Mesothelial cell of epicardium (in vitro differentiated cells): ENCODE measurements around the gene RIMS4. TPM values are rescaled to one million over a fixed set of nuclear protein-coding genes. Genes with fewer than 3 reads are reported as not detected.

ENCODE experiments used
- DNase-seq, 2 experiments: peaks; one replicate each; pipeline ENCODE4 v3.0.0; 2021; ENCODE audit warnings: low spot score in 2 of 2; ENCODE audit not compliant: unreplicated experiment in 2 of 2
- H3K27ac Mint-ChIP-seq: 2 replicates; pipeline ENCODE4 v1.8.0; 2021; ENCODE audit warnings: mixed read lengths
- H3K27me3 Mint-ChIP-seq: 2 replicates; pipeline ENCODE4 v1.8.0; 2021; ENCODE audit warnings: low read depth, mixed read lengths
- H3K36me3 Mint-ChIP-seq: 2 replicates; pipeline ENCODE4 v1.8.0; 2021; ENCODE audit warnings: mixed read lengths
- H3K4me1 Mint-ChIP-seq: 2 replicates; pipeline ENCODE4 v1.8.0; 2021; ENCODE audit warnings: mixed read lengths
- H3K4me3 Mint-ChIP-seq: 2 replicates; pipeline ENCODE4 v1.8.0; 2021; ENCODE audit warnings: mild to moderate bottlenecking, moderate library complexity, mixed read lengths
- H3K9me3 Mint-ChIP-seq: 2 replicates; pipeline ENCODE4 v1.8.0; 2021; ENCODE audit warnings: mixed read lengths
- total RNA-seq: library from RNA; stranded (reverse); gene quantifications from 3 replicates; pipeline ENCODE4 v1.2.1, GENCODE V29; 2021
- TF ChIP-seq, protein P1 (sequence below): fragments of 200-600 bp; sonication (generic); IDR thresholded peaks from one replicate; pipeline ENCODE4 v1.5.0; 2021; ENCODE audit warnings: antibody characterized with exemption; ENCODE audit not compliant: unreplicated experiment

The RIMS4 gene
- total RNA-seq, 1 donor from 2014 or later = 1.6 TPM

DNA sequence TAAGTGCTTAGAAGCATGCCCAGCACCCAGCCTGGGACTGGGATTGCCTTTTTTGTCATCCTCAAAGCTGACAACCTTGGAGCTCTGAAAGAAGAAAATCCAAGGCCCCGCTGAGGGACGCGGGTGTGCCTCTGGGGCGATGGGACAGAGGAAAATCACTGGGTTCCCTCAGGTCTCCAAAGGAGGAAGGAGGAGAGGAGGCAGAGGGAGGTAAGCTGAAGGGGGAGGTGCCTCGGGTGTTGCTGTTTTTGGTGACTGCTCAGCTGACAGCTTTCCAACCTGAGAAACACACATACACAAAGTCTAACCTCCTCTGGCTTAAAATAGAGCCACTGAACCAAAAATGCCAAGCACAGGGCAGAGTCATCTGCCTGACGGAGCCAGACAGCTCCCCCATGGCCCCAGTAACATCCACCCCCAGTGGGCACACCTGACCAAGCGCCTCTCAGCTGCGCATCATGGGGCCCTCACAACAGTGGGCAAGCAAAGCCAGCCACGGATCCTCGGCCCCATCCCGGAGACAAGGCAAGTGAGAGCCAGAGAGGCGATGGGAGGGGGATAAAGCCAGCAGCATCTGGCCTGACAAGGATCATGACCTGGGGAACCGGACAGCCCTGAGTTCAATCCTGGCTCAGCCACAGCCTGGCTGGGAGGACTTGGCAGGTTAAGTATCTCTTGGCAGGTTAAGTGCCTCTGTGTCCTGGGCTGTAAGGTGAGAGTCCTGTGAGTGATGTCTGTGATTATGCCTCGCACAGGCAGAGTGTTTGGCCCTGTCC lies 67.9 kb downstream of the RIMS4 start:
- Mint-ChIP-seq H3K36me3 (no peaks in the 10 kb centered on the region), H3K4me3 (no peak overlapping the region), H3K4me1 (peaks cover 6% of the 10 kb centered on the region), H3K27me3 (peaks cover 50% of the 10 kb centered on the region), H3K9me3 (no peaks in the 10 kb centered on the region), H3K27ac (no peak overlapping the region)
- TF ChIP-seq, protein P1, sequence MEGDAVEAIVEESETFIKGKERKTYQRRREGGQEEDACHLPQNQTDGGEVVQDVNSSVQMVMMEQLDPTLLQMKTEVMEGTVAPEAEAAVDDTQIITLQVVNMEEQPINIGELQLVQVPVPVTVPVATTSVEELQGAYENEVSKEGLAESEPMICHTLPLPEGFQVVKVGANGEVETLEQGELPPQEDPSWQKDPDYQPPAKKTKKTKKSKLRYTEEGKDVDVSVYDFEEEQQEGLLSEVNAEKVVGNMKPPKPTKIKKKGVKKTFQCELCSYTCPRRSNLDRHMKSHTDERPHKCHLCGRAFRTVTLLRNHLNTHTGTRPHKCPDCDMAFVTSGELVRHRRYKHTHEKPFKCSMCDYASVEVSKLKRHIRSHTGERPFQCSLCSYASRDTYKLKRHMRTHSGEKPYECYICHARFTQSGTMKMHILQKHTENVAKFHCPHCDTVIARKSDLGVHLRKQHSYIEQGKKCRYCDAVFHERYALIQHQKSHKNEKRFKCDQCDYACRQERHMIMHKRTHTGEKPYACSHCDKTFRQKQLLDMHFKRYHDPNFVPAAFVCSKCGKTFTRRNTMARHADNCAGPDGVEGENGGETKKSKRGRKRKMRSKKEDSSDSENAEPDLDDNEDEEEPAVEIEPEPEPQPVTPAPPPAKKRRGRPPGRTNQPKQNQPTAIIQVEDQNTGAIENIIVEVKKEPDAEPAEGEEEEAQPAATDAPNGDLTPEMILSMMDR = no peak
- DNase-seq = no peak

DNA sequence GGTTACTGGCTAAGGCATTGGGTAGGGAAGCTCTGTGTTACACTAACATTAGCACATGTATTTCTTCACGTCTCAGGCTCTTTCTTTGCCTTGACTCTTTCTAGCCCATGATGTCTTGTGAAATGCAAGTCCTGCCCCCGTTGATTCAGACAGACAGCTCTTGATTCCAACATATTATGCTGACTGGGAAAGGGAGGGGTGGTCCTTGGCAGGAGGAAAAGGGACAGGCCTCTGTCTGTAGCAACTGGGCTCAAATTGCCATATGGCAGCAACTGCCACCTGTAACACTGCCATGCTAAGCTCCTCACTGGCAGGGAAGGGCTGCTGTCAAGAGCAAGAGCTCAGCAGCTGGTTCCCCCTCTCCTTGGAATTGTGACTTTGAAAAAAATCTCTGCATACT lies 70.4 kb downstream of the RIMS4 start:
- H3K4me1 Mint-ChIP-seq = peaks cover 9% of the 10 kb centered on the region
- H3K9me3 Mint-ChIP-seq = peaks cover 9% of the 10 kb centered on the region
- no peak overlapping the region for H3K27ac Mint-ChIP-seq
- no peak for DNase-seq
- H3K27me3 Mint-ChIP-seq = peaks cover 29% of the 10 kb centered on the region
- TF ChIP-seq, protein P1 = no peak
- no peak overlapping the region for H3K4me3 Mint-ChIP-seq
- no peaks in the 10 kb centered on the region for H3K36me3 Mint-ChIP-seq

DNA sequence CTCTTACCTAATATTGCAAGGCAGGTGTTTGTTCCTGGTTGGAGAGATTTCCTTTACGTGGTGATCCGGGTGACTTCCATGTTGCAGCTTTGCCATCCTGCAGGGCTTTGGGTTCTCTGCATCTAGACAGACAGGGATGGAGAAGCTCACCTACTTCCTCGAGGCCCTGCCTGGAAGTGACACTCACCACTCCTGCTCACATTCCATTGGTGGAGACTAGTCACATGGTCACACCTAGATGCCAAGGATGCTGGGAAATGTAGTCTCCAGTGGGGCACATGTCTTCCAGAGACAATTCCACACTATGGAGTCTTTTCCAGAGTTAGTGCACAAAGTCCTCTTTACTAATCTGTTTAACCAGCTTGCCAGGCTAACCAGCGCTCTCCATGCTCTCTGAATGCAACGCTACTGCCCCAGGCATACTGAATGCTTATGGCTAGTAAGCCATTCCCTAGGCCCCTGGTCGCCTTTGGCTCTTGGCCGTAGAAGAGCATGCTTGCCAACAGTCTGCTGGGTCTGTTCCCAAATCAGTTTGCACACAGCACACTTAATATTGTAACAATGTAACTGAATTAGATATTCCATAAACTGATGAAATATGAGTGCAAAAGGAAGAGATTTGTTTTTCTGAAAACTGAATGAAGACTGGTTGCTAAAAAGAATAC lies 71.4 kb downstream of the RIMS4 start:
- no peak for DNase-seq
- Mint-ChIP-seq H3K36me3 (no peaks in the 10 kb centered on the region), H3K4me1 (peaks cover 9% of the 10 kb centered on the region), H3K4me3 (no peak overlapping the region), H3K27me3 (peaks cover 20% of the 10 kb centered on the region), H3K27ac (no peak overlapping the region), H3K9me3 (peaks cover 9% of the 10 kb centered on the region)
- TF ChIP-seq, protein P1 = no peak

DNA sequence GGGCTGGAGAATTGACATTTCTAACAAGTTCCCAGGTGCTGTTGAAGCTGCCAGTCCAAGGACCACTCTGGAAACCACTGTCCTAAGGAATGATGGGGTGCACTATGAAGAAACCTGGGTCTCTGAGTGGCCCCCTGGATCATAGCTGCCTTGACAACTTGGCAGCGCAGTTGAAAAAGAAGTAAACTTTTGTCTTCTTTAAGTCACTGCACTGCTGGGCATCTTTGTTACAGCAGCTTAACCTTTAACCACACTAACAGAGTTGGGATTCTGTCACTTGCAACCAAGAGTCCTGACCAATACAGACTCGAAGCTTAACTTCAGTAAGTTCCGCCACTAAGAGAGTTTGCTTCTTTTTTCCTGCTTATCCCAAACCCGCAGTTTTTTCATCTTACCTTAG lies 73.2 kb downstream of the RIMS4 start:
- Mint-ChIP-seq H3K4me3 (no peak overlapping the region), H3K27me3 (peaks cover 10% of the 10 kb centered on the region), H3K27ac (no peak overlapping the region), H3K9me3 (peaks cover 9% of the 10 kb centered on the region), H3K4me1 (peaks cover 9% of the 10 kb centered on the region), H3K36me3 (no peaks in the 10 kb centered on the region)
- DNase-seq = no peak
- TF ChIP-seq, protein P1 = no peak

DNA sequence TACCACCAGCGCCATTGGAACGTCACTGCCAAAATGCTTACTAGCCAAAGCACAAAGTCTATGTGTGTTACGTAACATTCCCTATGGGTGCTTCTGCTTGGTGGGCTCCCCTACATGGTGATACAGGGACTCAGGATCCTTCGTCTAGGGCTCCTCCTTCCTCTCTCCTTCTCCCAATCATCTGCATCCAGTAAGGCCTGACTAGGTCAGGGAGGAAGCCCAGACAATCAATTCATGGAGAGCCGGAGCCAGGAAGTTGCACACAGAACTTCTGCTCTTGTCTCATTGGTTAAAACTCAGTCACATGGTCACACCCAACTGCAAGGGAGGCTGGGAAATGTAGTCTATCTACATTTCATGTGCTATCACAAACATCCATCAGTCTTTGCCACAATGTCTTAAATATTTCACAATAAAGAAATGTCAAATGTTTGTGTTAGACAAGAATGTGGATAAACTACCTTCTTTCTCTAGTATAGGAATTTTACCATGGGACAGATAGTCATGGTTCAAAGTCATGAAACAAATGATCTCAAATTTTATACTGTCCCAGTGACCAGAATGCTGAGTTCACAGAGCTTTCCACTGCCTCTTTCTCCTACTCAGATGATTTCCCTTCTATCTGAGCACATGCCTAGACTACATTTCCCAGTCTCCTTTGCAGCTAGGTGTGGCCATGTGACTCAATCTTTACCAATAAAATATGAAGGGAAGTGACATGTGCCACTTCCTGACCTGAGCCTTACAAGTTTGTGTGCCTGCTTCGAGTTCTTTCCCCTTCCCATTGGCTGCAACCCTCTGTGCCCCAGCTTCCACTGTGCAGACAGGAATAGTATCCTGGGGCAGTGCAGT lies 74.0 kb downstream of the RIMS4 start:
- peaks cover 2% of the 10 kb centered on the region for H3K27me3 Mint-ChIP-seq

More for the DNA sequence above, 74.0 kb downstream of the RIMS4 start:
- Mint-ChIP-seq H3K4me3 (no peak overlapping the region), H3K27ac (no peak overlapping the region), H3K4me1 (peaks cover 9% of the 10 kb centered on the region), H3K36me3 (no peaks in the 10 kb centered on the region), H3K9me3 (peaks cover 9% of the 10 kb centered on the region)
- TF ChIP-seq, protein P1 = no peak
- no peak for DNase-seq
